Liver (tissue), 9 donors: ENCODE data around the gene PLAC1. TPM values are rescaled to one million over a fixed set of nuclear protein-coding genes. Genes with fewer than 3 reads are reported as not detected.

ENCODE experiments used
- DNase-seq: peaks from one replicate; pipeline ENCODE4 v3.0.0-alpha.2; 2017; ENCODE audit warnings: low spot score
- H3K27ac ChIP-seq, 2 donors: one replicate each; pipeline ENCODE4 v1.7.0; 2013; ENCODE audit warnings: inconsistent platforms in 2 of 2, low read length in 2 of 2, control low read depth in 1 of 2, low read depth in 1 of 2, mild to moderate bottlenecking in 1 of 2
- H3K27me3 ChIP-seq, 4 donors: one replicate each; pipeline versions ENCODE4 v1.6.1 to v1.7.0; 2013; ENCODE audit warnings: low read length in 3 of 4, inconsistent platforms in 1 of 4, mild to moderate bottlenecking in 1 of 4, moderate library complexity in 1 of 4; ENCODE audit not compliant: control insufficient read depth in 4 of 4, insufficient read depth in 4 of 4
- H3K36me3 ChIP-seq, 4 donors: one replicate each; pipeline versions ENCODE4 v1.6.1 to v1.7.0; 2013; ENCODE audit warnings: low read length in 3 of 4, mild to moderate bottlenecking in 3 of 4, low read depth in 1 of 4, moderate library complexity in 1 of 4; ENCODE audit not compliant: control insufficient read depth in 4 of 4, insufficient read depth in 3 of 4
- H3K4me1 ChIP-seq, 4 donors: one replicate each; pipeline versions ENCODE4 v1.6.1 to v1.7.0; 2013; ENCODE audit warnings: low read length in 3 of 4, mild to moderate bottlenecking in 3 of 4, moderate library complexity in 1 of 4; ENCODE audit not compliant: control insufficient read depth in 4 of 4, insufficient read depth in 4 of 4
- H3K4me3 ChIP-seq, 3 donors: one replicate each; pipeline versions ENCODE4 v1.6.1 to v1.7.0; 2013; ENCODE audit warnings: low read length in 3 of 3, control low read depth in 1 of 3, low read depth in 1 of 3, mild to moderate bottlenecking in 1 of 3
- H3K9ac ChIP-seq, 2 donors: one replicate each; pipeline ENCODE4 v1.7.0; 2013; ENCODE audit warnings: low read length in 2 of 2, mild to moderate bottlenecking in 2 of 2, moderate library complexity in 2 of 2, control low read depth in 1 of 2, low read depth in 1 of 2
- H3K9me3 ChIP-seq, 4 donors: one replicate each; pipeline versions ENCODE4 v1.6.1 to v1.7.0; 2013; ENCODE audit warnings: low read length in 3 of 4; ENCODE audit not compliant: control insufficient read depth in 4 of 4
- ATF3 ChIP-seq: IDR thresholded peaks from 2 replicates; pipeline ENCODE4 v1.6.1; 2016; ENCODE audit warnings: antibody characterized with exemption
- EGR1 ChIP-seq, 2 donors: IDR thresholded peaks; 2 replicates each; pipeline ENCODE4 v1.6.1; 2016 to 2018; ENCODE audit warnings: antibody characterized with exemption in 2 of 2, low read depth in 2 of 2
- FOXA2 ChIP-seq: IDR thresholded peaks from 2 replicates; pipeline ENCODE4 v1.6.1; 2016; ENCODE audit warnings: antibody characterized with exemption
- GABPA ChIP-seq, 2 donors: IDR thresholded peaks in 1 of 2; conservative IDR thresholded peaks in 1 of 2; 2 replicates each; pipeline ENCODE4 v1.6.1; 2016; ENCODE audit warnings: antibody characterized with exemption in 2 of 2, mild to moderate bottlenecking in 1 of 2, moderate library complexity in 1 of 2
- HNF4A ChIP-seq, 2 donors: conservative IDR thresholded peaks; 2 replicates each; pipeline ENCODE4 v1.6.1; 2016; ENCODE audit warnings: antibody characterized with exemption in 2 of 2, mild to moderate bottlenecking in 2 of 2
- HNF4G ChIP-seq: IDR thresholded peaks from 2 replicates; pipeline ENCODE4 v1.6.1; 2016; ENCODE audit warnings: antibody characterized with exemption
- JUND ChIP-seq, 2 donors: IDR thresholded peaks; 2 replicates each; pipeline ENCODE4 v1.6.1; 2016; ENCODE audit warnings: antibody characterized with exemption in 2 of 2
- MAX ChIP-seq: IDR thresholded peaks from 2 replicates; pipeline ENCODE4 v1.6.1; 2016; ENCODE audit warnings: antibody characterized with exemption
- NR2F2 ChIP-seq: IDR thresholded peaks from 2 replicates; pipeline ENCODE4 v1.6.1; 2016; ENCODE audit warnings: antibody characterized with exemption
- RAD21 ChIP-seq, 2 donors: IDR thresholded peaks; 2 replicates each; pipeline ENCODE4 v1.6.1; 2016; ENCODE audit warnings: antibody characterized with exemption in 2 of 2, mild to moderate bottlenecking in 2 of 2
- REST ChIP-seq: IDR thresholded peaks from 2 replicates; pipeline ENCODE4 v1.6.1; 2016; ENCODE audit warnings: antibody characterized with exemption, mild to moderate bottlenecking
- RXRA ChIP-seq, 2 donors: IDR thresholded peaks; 2 replicates each; pipeline ENCODE4 v1.6.1; 2017 to 2018; ENCODE audit warnings: antibody characterized with exemption in 2 of 2, mild to moderate bottlenecking in 1 of 2
- SP1 ChIP-seq: IDR thresholded peaks from 2 replicates; pipeline ENCODE4 v1.6.1; 2018; ENCODE audit warnings: antibody characterized with exemption, mild to moderate bottlenecking
- TAF1 ChIP-seq: conservative IDR thresholded peaks from 2 replicates; pipeline ENCODE4 v1.6.1; 2016; ENCODE audit warnings: antibody characterized with exemption, mild to moderate bottlenecking
- YY1 ChIP-seq: IDR thresholded peaks from 2 replicates; pipeline ENCODE4 v1.6.1; 2016; ENCODE audit warnings: antibody characterized with exemption, mild to moderate bottlenecking
- ZBTB33 ChIP-seq: IDR thresholded peaks from 2 replicates; pipeline ENCODE4 v1.6.1; 2016; ENCODE audit warnings: antibody characterized with exemption
- WGBS: extraction: QIAGEN DNeasy Blood & Tissue Kit; methylation state at CpG from one replicate; pipeline ENCODE4 v1.1.7; 2013; 5-methylcytosine and 5-hydroxymethylcytosine counted together
- polyA plus RNA-seq, 2 donors: library from polyadenylated mRNA; stranded (reverse) in 1 of 2; unstranded in 1 of 2; fragments of 200-250 nt in 1 of 2; fragments of >200 nt in 1 of 2; fragmentation: Nextera tagmentation in 1 of 2; extraction: Ambion mirVana in 1 of 2; gene quantifications; one replicate each; pipeline versions ENCODE4 v1.2.1 to v1.2.3, GENCODE V29; 2013 to 2015
- total RNA-seq, 2 donors: library from RNA; depleted of rRNA; stranded (reverse); fragments of >200 nt; gene quantifications; one replicate each; pipeline ENCODE4 v1.2.3, GENCODE V29; 2014
- donor health status: healthy.
- donor health status: healthy.
- donor health status: healthy.
- donor health status: healthy.
- donor health status: healthy.

The PLAC1 gene
- total and polyA plus RNA-seq, 4 donors: not detected

GRCh38 chrX:134591502-134591901, 66.8 kb downstream of the PLAC1 start:
- no peak overlapping the region for H3K9ac ChIP-seq
- WGBS: 84% methylated on average over 2 of the region's 2 CpGs
- H3K4me1 ChIP-seq: no peaks in the 10 kb centered on the region
- no peak overlapping the region for H3K4me3 ChIP-seq
- TF ChIP-seq SP1 (no peak), RAD21 (IDR thresholded peaks at IDR 0.05) (no peak), JUND (IDR thresholded peaks at IDR 0.05) (no peak), TAF1 (no peak), GABPA (IDR thresholded peaks at IDR 0.05 in 1 of 2, conservative IDR thresholded peaks at IDR 0.05 in 1 of 2) (no peak), REST (no peak), ZBTB33 (no peak), MAX (no peak), HNF4A (conservative IDR thresholded peaks at IDR 0.05) (no peak), ATF3 (no peak), NR2F2 (no peak)
- no peaks in the 10 kb centered on the region for H3K27me3 ChIP-seq
- H3K36me3 ChIP-seq: no peaks in the 10 kb centered on the region
- no peaks in the 10 kb centered on the region for H3K9me3 ChIP-seq
- DNase-seq: no peak
- H3K27ac ChIP-seq: no peak overlapping the region

GRCh38 chrX:134588806-134589205, 69.5 kb downstream of the PLAC1 start:
- H3K4me1 ChIP-seq: no peaks in the 10 kb centered on the region
- H3K9ac ChIP-seq: no peak overlapping the region
- no peaks in the 10 kb centered on the region for H3K36me3 ChIP-seq
- H3K27ac ChIP-seq: no peak overlapping the region
- TF ChIP-seq HNF4G: no peak
- TF ChIP-seq TAF1: no peak
- TF ChIP-seq RAD21 (IDR thresholded peaks at IDR 0.05): no peak
- TF ChIP-seq SP1: no peak
- no peak for TF ChIP-seq YY1
- TF ChIP-seq MAX: no peak
- no peak for TF ChIP-seq HNF4A (conservative IDR thresholded peaks at IDR 0.05)
- TF ChIP-seq JUND (IDR thresholded peaks at IDR 0.05): no peak
- TF ChIP-seq REST: no peak
- no peak for TF ChIP-seq EGR1 (IDR thresholded peaks at IDR 0.05; ENCODE audit: low read depth in 2 of 2)
- TF ChIP-seq FOXA2: no peak
- no peak for TF ChIP-seq GABPA (IDR thresholded peaks at IDR 0.05 in 1 of 2, conservative IDR thresholded peaks at IDR 0.05 in 1 of 2)
- TF ChIP-seq RXRA (IDR thresholded peaks at IDR 0.05): no peak
- no peak for TF ChIP-seq ATF3
- WGBS: 72% methylated on average over 3 of the region's 3 CpGs
- no peaks in the 10 kb centered on the region for H3K27me3 ChIP-seq
- H3K4me3 ChIP-seq: no peak overlapping the region
- no peak for DNase-seq
- H3K9me3 ChIP-seq: no peaks in the 10 kb centered on the region
